Fibroblast of peridontal ligament (primary cell): ENCODE data around the gene PRKCB.

Source experiments
- DNase-seq: peaks from one replicate; pipeline ENCODE4 v3.0.0-alpha.2; 2010; ENCODE audit errors: extremely low read depth

PRKCB gene

DNA sequence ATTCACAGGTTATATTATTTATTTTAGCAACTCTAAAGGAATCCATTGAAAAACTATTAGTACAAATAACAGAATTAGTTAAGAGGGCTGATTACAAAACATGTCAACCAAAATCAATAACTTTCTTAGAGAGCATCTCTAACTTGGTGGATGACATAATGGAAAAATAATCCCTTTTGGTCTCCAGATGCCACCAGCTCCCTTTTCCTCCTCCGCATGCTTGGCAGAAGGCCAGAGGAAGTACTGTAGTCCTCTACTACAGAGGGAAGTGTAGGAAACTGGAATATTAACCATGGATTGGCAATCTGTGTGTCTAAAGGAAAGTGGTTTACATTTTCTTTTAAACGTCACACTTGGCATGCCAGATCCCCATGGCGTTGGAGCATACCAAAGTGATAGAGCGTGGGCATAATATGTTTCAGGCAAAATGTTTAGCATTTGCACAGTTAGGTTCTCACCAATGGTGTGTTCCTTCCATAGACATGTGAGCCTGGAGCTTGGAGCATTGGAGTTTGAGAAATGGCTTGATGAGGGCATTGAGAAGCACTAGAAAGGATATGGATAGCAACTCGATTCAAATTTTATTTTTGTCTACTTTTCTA lies 106.3 kb downstream of the PRKCB start:
- DNase-seq, result no peak

- no peak for DNase-seq
Observed at GRCh38 chr16:23943604-23944003, 107.8 kb downstream of the PRKCB start.

- DNase-seq, result no peak
Observed at GRCh38 chr16:23944381-23944780, 108.6 kb downstream of the PRKCB start.

GRCh38 chr16:23945243-23945642 lies 109.5 kb downstream of the PRKCB start:
- DNase-seq, result no peak

GRCh38 chr16:23947838-23948237 lies 112.1 kb downstream of the PRKCB start:
- no peak for DNase-seq

DNA sequence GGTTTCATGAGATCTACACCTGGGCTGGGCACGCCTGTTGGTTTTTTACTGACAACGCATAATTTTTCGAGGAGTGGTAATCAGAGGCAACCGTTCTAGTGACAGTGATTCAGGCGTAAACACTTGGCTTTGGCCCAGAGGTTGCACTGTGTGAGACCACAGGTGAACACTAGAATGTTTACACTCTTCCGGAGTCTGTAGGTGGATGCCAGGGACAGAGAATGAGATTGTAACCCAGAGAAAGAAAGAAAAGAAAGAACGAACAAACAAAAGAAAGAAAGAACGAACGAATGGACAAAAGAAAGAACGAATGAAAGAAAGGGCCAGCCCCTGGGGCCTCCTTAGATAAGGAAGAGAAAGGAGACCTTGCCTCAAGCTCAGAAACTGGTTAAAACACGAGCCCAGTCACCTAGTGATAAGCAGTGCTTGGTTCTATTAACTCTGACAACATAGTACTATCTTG lies 113.2 kb downstream of the PRKCB start:
- no peak for DNase-seq

DNA sequence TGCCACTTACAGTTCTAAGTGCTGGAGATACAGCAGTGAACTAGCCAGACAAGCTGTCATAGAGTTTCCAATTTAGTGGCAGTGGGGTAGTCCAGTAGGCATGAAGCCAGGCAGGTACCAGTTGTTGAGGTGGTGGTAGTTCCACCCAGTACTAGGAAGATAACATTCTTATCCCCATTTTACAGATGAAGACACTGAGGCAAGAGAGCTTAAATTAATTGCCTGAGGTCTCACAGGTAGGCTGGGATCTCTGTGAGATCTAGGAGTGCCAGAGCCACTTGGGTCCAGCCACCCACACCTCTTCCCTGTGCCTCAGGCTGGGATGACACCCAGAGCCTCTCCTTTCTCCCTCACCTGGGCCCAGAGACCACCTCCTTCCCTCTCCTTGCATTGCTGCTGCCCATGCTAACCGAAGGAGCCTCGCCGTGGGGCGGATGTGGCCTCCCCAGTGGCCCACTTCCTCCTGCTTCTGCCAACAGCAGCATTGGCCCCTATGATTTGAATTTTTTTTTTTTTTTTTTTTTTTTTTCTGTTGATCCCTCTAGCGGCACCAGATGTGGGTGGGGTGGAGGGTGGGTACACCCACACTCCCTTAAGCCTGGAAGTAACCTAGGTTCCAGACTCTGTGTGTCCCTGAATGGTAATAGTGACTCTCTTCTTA lies 114.0 kb downstream of the PRKCB start:
- DNase-seq, result no peak

GRCh38 chr16:23950291-23950894 lies 114.6 kb downstream of the PRKCB start:
- DNase-seq, result no peak

DNA sequence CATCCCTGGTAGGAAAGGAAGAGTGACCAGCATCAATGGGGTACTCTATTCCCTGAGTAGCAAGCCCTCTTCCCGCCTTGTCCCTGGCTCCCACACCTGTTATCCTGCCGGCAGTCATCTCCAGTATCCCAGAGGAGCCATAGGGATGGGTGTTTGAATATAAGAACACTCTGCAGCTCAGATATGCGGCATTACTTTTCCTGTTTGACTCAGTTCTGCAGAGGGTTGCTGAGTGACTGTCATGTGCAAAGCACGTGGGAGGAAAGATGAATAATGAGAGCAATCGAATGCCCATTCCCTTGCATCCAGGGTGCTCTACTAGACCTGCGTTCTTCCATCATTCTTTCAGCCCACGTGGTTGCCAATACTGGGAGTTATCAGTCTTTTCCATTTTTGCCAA lies 115.1 kb downstream of the PRKCB start:
- no peak for DNase-seq

DNA sequence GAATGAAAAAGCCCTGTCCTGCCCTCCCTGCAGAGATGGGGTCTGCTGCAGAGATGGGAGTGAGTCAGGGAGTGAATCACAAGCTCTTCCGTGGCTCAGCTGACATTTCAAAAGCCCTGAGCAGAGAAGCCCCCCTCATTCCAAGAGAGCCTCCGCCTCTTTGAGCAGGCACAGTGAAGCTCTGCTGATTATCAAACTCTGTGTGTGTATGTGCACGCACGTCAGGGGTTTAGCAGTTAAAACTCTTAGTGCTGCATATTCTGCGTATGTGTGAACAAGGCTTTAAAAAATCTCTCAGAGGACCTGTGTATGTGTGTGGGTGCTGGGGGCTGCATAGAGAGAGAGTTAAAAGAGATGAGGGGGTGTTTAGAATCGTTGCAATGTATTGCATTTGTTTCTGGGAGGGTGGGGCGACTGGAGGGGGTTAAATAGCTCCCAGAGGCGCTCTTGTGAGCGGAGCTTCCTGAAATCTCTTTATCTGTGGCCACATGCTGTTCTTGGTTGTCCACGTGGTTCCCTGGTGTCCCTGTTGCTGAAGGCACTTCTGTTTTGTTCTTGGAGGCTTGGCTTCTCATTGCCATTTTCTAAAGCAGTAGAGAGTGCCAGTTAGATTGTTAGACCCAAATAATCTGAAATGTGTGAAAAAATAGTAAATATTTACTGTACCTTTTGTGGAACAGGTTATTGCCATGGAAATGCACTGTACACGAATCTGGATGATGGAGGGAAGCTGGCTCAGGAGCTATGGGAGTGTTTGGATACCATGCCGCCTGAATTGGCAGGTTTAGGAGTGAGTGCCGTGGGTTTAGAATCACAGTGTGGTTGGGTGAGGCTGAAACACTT lies 116.6 kb downstream of the PRKCB start:
- DNase-seq, result no peak

- no peak for DNase-seq
Observed at GRCh38 chr16:23952971-23953300, 117.2 kb downstream of the PRKCB start.

DNA sequence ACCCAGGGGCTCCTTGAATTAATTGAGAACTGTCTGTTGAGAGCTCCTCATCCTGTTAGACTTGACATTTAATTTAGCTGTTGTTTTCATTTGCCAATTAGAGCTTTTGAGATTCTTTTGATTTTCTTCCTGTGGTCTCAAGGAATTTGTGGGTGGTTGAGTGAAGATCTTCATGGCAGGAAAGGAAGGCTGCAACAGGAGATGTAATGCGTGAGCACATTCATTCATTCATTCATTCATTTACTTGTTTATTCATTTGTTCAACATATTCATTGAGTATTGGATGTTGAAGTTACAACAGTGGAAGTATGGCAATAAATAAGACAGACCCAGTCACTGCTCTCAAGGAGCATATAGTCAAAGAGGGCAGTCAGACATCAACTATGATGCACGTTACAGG lies 117.7 kb downstream of the PRKCB start:
- no peak for DNase-seq

DNA sequence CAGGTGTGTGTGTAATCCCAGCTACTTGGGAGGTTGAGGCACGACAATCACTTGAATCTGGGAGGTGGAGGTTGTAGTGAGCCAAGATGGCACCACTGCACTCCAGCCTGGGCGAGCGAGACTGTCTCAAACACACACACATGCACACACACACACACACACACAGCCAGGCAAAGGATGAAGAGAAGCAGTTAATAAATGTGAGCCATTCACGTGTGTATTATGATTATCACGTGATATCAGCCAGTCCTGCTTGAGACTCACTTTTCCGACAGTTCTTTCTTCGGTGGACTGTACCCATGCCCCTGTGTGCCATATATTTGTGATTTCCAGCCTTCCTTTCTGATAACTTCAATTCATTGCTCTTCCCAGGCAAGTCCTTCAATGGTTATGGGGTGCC lies 119.3 kb downstream of the PRKCB start:
- DNase-seq, result no peak

GRCh38 chr16:23957287-23957686 lies 121.5 kb downstream of the PRKCB start:
- no peak for DNase-seq

DNA sequence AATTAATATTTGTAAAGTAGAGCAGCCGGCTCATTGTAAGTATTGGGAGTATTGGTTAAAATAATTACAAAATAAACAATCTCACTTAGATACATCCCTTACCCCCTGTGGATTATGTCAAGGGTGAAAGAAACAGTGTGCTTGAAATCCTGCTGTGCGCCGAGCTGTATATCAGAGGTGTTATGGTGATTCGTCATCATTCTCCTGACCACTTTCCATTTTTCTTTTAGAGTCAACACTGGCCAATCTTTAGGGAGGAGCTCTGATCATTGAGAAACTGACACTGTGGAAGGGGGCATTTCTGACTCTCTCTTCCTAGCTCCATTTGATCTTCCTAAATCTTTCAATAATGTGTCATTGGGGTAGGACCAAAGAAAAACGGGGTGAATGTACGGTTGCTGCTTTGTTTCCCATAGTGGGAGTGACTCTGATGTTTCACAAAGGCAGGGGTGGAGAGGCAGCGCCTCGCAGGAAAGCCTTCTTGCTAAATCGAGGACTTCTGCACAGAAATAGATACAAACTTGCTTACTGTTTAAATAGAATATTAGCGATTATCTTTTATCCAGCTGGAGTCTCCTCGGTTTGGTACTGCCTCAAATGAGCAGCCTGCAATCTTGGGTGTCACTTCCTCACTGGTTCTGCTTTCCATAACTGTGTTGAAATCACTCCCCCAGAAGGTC lies 123.4 kb downstream of the PRKCB start:
- no peak for DNase-seq

DNA sequence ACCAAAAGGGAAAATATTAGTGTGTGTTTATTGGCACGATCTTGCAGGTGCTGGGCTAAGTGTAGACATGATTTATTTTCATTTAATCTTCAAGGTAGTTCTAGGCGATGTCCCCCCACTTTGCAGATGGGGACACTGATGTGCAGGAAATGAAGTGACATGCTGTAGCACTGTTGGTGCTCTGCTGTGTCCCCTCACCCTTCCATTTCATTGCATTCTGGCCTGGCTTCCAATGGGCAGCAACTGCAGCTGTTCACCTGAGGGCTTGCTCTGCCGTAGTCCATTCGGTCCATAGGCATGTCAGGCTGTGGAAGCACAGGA lies 123.9 kb downstream of the PRKCB start:
- no peak for DNase-seq

GRCh38 chr16:23960081-23960885 lies 124.5 kb downstream of the PRKCB start:
- DNase-seq, result no peak

GRCh38 chr16:23962001-23962400 lies 126.2 kb downstream of the PRKCB start:
- DNase-seq, result no peak

DNA sequence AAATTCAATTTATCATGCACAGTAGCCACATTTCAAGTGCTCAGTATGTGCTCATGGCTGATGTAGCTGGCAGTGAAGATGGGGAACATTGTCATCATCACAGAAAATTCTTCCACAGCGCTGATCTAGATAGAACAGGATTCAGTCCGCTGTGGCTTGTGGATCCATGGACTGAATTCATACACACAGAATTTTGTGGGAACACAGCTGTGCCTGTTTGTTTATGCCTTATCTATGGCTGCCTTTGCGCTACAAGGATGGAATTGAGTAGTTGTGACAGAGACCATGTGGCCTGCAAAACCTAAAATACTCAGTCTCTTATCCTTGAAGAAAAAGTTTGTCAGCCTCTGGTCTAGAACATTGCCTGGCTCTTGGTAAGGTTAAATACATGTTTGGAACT lies 128.4 kb downstream of the PRKCB start:
- no peak for DNase-seq

DNA sequence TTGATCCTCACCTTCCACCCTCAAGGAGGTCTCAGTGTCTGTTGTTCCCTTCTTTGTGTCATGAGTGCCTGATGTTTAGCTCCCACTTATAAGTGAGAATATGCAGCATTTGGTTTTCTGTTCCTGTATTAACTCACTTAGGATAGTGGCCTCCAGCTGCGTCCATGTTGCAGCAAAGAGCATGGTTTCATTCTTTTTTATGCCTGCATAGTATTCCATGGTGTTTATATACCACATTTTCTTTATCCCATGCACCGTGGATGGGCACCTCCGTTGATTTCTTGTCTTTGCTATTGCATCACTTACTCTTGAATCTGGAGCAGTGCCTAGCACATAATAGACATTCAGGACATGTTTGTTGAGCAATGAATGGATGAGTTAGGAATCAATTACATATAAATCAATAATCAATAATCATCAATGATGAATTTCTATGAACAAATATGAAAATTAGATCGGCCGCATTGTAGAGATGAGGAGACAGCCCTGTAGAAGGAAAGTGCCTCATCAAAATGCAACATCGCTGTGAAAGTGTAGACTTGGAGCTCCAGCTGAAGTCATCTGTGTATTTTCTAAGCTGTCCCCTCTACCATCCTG lies 129.5 kb downstream of the PRKCB start:
- DNase-seq, result no peak
